Tibial nerve (tissue), 4 donors: ENCODE data around the gene CAD.

Experiments used
- EP300 ChIP-seq, 2 donors: sonication (generic); formaldehyde crosslinking; IDR thresholded peaks; one replicate each; pipeline ENCODE4 v1.6.1; 2017; ENCODE audit warnings: antibody characterized with exemption in 2 of 2, mild to moderate bottlenecking in 1 of 2
- TF ChIP-seq, protein P1 (sequence below), 5 experiments: fragments of 200-600 bp in 3 of 5; fragments of 450-650 bp in 2 of 5; sonication (generic) in 3 of 5; IDR thresholded peaks; one replicate each; pipeline ENCODE4 v1.5.1; 2016 to 2019; ENCODE audit warnings: antibody characterized with exemption in 5 of 5, mild to moderate bottlenecking in 3 of 5, moderate library complexity in 2 of 5

DNA sequence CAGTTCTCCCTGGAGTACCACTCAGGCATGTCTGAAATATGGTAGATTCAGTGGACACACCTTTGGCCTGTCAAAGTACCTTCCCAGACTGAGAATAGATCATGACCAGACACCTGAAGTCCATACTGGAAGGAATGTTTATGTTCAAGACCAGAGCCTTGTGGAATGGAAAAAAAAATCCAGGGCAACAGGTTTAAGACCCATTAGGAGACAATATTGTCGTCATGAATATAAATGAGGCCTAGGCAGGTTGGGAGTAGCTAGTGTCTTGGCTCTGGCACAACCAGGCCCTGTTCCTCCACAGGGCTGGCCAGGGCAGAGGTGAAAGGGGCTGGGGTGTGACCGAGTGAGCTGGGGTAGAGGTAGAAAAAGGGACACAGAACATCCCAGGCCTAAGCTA, 18.5 kb upstream of the CAD start:
- TF ChIP-seq EP300 (IDR thresholded peaks at IDR 0.05) = no peak
- TF ChIP-seq, protein P1, sequence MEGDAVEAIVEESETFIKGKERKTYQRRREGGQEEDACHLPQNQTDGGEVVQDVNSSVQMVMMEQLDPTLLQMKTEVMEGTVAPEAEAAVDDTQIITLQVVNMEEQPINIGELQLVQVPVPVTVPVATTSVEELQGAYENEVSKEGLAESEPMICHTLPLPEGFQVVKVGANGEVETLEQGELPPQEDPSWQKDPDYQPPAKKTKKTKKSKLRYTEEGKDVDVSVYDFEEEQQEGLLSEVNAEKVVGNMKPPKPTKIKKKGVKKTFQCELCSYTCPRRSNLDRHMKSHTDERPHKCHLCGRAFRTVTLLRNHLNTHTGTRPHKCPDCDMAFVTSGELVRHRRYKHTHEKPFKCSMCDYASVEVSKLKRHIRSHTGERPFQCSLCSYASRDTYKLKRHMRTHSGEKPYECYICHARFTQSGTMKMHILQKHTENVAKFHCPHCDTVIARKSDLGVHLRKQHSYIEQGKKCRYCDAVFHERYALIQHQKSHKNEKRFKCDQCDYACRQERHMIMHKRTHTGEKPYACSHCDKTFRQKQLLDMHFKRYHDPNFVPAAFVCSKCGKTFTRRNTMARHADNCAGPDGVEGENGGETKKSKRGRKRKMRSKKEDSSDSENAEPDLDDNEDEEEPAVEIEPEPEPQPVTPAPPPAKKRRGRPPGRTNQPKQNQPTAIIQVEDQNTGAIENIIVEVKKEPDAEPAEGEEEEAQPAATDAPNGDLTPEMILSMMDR (IDR thresholded peaks at IDR 0.05) = no peak
